ENCODE data around the gene BORCS5. TPM values are rescaled to one million over a fixed set of nuclear protein-coding genes. Genes with fewer than 3 reads are reported as not detected.

The BORCS5 gene
- total RNA-seq, 4 donors from 2014 or later = 10.3 to 23.7 (median 19.6) TPM

GRCh38 chr12:12353807-12354206 lies 3.1 kb upstream of the BORCS5 start:
- no peak overlapping the region for H3K27ac ChIP-seq
- no peaks in the 10 kb centered on the region for H3K36me3 ChIP-seq
- DNase-seq = no peak
- peaks cover 11 to 14% of the 10 kb centered on the region in 2 donors for H3K4me1 ChIP-seq
- WGBS, 2 donors = 80 to 83% methylated on average over 5 of the region's 5 CpGs
- intact Hi-C loops (cut with DNase I) = no loop called here
- H3K27me3 ChIP-seq = no peaks in the 10 kb centered on the region
- TF ChIP-seq CTCF (IDR thresholded peaks at IDR 0.05) (no peak), POLR2A (IDR thresholded peaks at IDR 0.05) (no peak)
- H3K9me3 ChIP-seq = no peaks in the 10 kb centered on the region
- H3K4me3 ChIP-seq (replicated peaks in 1 of 3) = no peak overlapping the region

- intact Hi-C loops (cut with DNase I) = no loop called here
- Histone ChIP-seq H3K9me3 (no peaks in the 10 kb centered on the region), H3K36me3 (no peaks in the 10 kb centered on the region), H3K27ac (peak overlapping the region; percentile 55 to 96 (median 92)), H3K4me3 (replicated peaks in 1 of 3) (peak overlapping the region in 2 of 3 donors; percentile 24 to 95), H3K4me1 (peaks cover 7 to 11% of the 10 kb centered on the region in 2 donors), H3K27me3 (no peaks in the 10 kb centered on the region)
- TF ChIP-seq POLR2A (IDR thresholded peaks at IDR 0.05) (no peak), CTCF (IDR thresholded peaks at IDR 0.05) (no peak)
- WGBS, 2 donors = 48 to 54% methylated on average over 5 of the region's 5 CpGs
- no peak for DNase-seq
These were observed 397 bp upstream of the BORCS5 start for GRCh38 chr12:12356467-12356895.

- intact Hi-C loops (cut with DNase I) = no loop called here
- Histone ChIP-seq H3K27me3 (no peaks in the 10 kb centered on the region), H3K27ac (peak overlapping the region; percentile 65 to 96 (median 92)), H3K4me1 (peaks cover 7 to 11% of the 10 kb centered on the region in 2 donors), H3K36me3 (no peaks in the 10 kb centered on the region), H3K9me3 (no peaks in the 10 kb centered on the region), H3K4me3 (replicated peaks in 1 of 3) (peak overlapping the region; percentile 53 to 95 (median 82))
- TF ChIP-seq CTCF (IDR thresholded peaks at IDR 0.05) = no peak
- no peak for TF ChIP-seq POLR2A (IDR thresholded peaks at IDR 0.05)
- 29 to 34% methylated on average over 10 of the region's 10 CpGs for WGBS, 2 donors
- no peak for DNase-seq
These were observed 1.0 kb downstream of the BORCS5 start for GRCh38 chr12:12357719-12358461.

GRCh38 chr12:12358528-12358927 lies 1.6 kb downstream of the BORCS5 start:
- 91 to 94% methylated on average over 4 of the region's 4 CpGs for WGBS, 2 donors
- intact Hi-C loops (cut with DNase I) = no loop called here
- H3K4me3 ChIP-seq (replicated peaks in 1 of 3) = no peak overlapping the region
- H3K27me3 ChIP-seq = no peaks in the 10 kb centered on the region
- H3K4me1 ChIP-seq = peaks cover 7 to 11% of the 10 kb centered on the region in 2 donors
- no peak for TF ChIP-seq CTCF (IDR thresholded peaks at IDR 0.05)
- no peak for TF ChIP-seq POLR2A (IDR thresholded peaks at IDR 0.05)
- peaks cover 0 to 4% of the 10 kb centered on the region in 2 donors for H3K36me3 ChIP-seq
- no peak overlapping the region for H3K27ac ChIP-seq
- no peaks in the 10 kb centered on the region for H3K9me3 ChIP-seq
- no peak for DNase-seq

GRCh38 chr12:12364787-12365445 lies 8.0 kb downstream of the BORCS5 start:
- Histone ChIP-seq H3K9me3 (no peaks in the 10 kb centered on the region), H3K36me3 (peaks cover 0 to 4% of the 10 kb centered on the region in 2 donors), H3K27me3 (no peaks in the 10 kb centered on the region), H3K4me3 (replicated peaks in 1 of 3) (no peak overlapping the region), H3K4me1 (no peaks in the 10 kb centered on the region), H3K27ac (no peak overlapping the region)
- TF ChIP-seq CTCF (IDR thresholded peaks at IDR 0.05) (no peak), POLR2A (IDR thresholded peaks at IDR 0.05) (no peak)
- DNase-seq = no peak
- WGBS, 2 donors = 90 to 97% methylated on average over 4 of the region's 4 CpGs
- intact Hi-C loops (cut with DNase I) = no loop called here

Data from thyroid gland (tissue), 4 donors.